Activated naive CD4-positive, alpha-beta T cell (primary cell): ENCODE data around the gene NRP1.
"Not testable (repeated sequence)": the region's sequence is repeated elsewhere in the genome, so short reads cannot be mapped to it uniquely, and the experiment has no call there.

Experiments used
- DNase-seq, 4 experiments: peaks; one replicate each; lab custom pipeline; 2025; lab: John Stamatoyannopoulos, UW

NRP1 gene

GRCh38 chr10:33150146-33150545 is 184.3 kb downstream of the NRP1 start:
- no peak for DNase-seq

- no peak for DNase-seq
These were observed 187.5 kb downstream of the NRP1 start for GRCh38 chr10:33147013-33147310.

- DNase-seq, result no peak
These were observed 188.1 kb downstream of the NRP1 start for GRCh38 chr10:33146189-33147012.

DNA sequence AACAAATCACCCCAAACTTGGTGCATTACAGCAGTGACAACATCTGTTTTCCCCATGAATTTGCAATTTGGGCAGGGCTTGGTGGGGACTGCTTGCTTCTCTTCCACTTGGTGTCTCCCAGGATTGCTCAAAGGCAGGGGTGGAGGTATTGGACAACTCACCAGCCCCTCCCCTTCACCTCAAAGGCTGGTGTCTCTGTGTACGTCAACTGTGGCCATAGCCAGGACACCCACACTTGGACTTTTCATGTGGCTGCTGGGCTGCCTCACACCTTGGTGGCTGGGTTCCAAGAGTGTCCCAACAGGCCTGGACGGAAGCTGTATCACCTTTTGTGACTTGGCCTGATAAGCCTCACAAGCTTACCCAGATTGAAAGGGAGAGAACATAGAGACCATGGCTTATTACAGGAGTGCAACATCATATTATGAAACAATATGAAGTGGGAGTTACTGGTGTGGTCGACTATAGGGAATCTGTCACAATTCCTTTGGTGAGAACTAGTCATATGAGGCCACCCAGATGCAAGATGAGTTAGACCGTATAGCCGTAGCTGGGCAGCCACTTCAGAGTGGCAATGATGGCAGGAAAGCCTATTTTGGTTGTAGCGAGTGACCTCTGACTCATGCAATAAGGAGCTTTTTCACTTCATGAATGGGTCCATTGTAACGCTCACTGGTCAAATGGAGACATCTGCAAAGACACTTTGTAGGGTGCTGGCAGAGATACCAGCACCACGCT is 188.8 kb downstream of the NRP1 start:
- DNase-seq, result no peak

- DNase-seq, result peak in 1 of 4 experiments; percentile 18
These were observed 191.2 kb downstream of the NRP1 start for GRCh38 chr10:33143160-33143728.

GRCh38 chr10:33142295-33142694 is 192.2 kb downstream of the NRP1 start:
- no peak for DNase-seq

DNA sequence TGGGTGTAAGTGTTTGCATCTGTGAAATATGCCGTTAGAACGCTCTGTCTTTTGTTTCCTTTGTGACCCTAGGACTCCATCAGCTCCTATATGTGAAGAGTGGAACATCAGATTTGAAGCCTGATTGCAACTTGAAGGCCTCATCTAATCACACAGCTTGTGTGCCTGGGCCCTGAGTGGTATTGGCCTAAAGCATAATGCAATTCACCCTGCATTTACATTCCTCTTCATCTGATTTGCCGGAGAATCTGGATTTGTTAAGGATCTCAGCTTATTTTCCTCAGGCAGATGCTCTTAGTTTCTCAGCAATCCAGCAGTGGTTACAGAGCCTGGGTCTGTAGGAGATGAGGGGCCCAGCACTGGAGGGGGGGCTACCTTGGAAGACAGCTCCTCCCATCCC is 193.2 kb downstream of the NRP1 start:
- no peak for DNase-seq

GRCh38 chr10:33139181-33139646 is 195.3 kb downstream of the NRP1 start:
- DNase-seq, result peak; percentile 7 to 58 (median 27)

DNA sequence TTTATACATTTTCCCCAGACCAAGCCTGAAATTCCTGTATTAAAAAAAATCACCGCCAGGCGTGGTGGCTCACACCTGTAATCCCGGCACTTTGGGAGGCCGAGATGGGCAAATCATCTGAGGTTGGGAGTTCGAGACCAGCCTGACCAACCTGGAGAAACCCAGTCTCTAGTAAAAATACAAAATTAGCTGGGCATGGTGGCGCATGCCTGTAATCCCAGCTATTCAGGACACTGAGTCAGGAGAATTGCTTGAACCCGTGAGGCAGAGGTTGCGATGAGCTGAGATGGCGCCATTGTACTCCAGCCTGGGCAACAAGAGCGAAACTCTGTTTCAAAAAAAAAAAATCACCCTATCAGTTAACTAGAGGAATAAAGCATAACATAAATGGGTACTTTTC is 195.8 kb downstream of the NRP1 start:
- DNase-seq, result not testable (repeated sequence)

DNA sequence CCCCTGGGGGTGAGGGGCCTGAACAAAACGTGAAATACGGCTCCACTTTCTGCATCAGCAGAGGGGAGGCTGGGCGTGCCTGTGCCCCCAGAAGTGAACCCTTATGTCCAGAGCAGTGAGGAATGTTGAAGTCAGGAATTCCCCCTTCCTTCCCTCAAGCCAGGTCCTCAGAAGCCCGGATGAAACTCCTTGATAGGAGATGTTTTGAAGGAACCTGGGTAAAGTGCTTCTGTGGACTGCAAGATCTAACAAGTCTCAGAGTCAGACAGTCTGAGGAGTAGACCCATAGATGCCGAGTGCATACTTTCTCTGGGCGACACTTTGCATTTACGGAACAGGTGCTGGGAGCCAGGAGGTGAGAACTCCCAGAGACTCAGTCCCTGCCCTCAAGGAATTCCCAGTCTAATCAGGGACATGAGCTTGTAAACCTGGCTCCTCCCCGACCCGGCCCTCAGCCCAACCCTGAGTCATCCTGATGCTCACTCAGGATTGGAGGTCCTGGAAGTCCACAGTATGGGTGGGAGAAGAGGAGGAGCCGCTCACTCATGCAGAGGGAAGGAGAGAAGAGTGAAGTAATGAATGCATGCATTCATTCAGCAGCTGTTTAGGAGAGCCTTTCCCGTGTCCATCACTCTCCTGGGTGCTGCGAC is 197.0 kb downstream of the NRP1 start:
- no peak for DNase-seq

GRCh38 chr10:33136781-33137180 is 197.7 kb downstream of the NRP1 start:
- DNase-seq, result no peak

DNA sequence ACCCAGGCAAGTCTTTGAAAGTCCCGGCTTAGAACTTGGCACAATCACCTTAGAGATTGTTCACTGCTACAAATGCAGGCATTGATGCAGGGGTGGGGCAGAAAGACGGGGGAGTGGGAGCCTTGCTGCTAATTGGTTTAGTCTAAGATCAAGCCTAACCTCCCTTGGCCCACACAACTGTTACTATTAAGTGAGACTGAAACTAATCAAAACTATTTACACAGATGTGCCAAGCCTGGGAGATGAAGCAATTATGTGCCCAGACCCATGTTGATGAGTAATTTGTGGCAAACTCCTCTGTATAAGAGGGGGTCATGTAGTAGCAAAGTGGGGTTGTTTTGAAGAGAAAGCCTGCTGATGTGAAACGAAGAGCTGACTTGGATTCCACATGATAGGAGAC is 198.2 kb downstream of the NRP1 start:
- no peak for DNase-seq

DNA sequence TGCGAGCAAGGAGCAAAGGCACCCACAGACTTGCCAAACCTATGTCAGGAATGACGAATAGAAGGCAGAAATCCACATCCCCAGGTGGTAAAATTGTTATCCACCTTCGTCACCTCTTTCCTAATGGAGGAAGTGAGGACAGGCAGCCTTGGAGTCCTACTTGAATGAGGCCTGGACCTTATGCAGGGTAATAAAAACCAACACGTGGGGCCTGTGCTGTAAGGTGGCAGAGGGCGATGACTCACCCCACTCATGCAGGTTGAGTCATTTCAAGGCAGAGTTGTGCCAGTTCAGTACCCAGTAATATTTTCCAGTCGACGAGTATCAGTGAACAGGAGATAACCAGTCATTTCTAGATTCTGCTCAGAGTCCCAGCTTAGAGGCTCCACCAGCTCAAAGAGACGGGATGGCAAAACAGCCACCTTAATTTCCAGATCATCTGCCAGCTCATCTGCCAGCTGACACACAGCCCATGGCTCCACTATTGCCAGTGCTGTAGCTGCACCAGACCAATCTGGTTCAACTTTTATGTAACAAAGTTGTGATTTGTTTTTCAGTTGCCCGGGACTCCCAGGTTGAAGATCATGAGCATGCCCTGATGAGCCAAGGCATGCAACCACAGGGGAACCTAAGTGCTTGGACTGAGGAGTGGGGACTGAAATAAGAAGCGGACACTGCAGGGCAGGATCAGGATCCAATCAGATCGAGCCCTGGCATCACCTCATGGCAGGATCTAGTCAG is 200.3 kb downstream of the NRP1 start:
- peak; percentile 12 to 27 (median 20) for DNase-seq

DNA sequence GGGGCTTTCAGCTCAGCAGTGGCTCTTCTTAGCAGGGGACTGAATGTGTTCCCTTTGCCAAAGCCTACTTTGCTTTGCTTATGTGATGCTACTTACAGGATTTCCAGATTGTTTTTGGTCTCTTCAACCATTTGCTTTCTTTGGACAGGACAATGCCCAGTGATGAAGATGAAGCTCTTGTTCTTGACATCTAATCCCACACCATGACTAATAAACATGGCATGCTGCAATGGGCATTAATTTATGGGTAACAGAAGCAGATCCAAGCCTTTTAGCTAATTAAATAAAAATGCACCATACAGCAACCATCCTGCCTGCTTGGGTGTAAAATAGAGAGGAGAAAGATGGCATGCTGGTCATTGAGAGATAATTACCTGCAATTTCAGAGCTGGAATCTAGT is 200.9 kb downstream of the NRP1 start:
- no peak for DNase-seq

DNA sequence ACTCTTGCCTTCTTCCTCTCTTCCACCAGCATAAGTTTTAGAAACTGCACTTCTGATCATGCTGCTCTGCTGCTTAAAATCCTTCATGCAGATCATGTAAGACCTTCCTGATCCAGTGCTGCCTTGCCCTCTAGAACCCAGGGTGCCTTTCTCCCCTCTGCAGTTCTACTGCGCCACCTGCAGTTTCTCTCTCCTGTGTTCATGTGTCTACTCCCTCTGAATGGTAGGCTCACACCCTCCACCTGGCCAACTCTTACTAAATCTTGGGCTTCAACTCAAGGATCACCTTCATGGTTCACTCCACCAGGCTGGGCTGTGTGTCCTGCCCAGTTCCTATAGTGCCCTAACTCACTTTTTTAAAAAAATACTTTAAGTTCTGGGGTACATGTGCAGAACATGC is 201.8 kb downstream of the NRP1 start:
- DNase-seq, result no peak

GRCh38 chr10:33129996-33130386 is 204.5 kb downstream of the NRP1 start:
- DNase-seq, result no peak

GRCh38 chr10:33129141-33129995 is 205.1 kb downstream of the NRP1 start:
- no peak for DNase-seq

GRCh38 chr10:33127622-33128021 is 206.8 kb downstream of the NRP1 start:
- no peak for DNase-seq
